Cardiac atrium fibroblast (primary cell): ENCODE results near the gene RAB40B. TPM values are rescaled to one million over a fixed set of nuclear protein-coding genes. Genes with fewer than 3 reads are reported as not detected.

ENCODE experiments used
- total RNA-seq: library from RNA; depleted of rRNA; stranded (reverse); fragments of >200 nt; gene quantifications from 2 replicates; pipeline ENCODE4 v1.2.3, GENCODE V29; 2015

RAB40B gene, protein sequence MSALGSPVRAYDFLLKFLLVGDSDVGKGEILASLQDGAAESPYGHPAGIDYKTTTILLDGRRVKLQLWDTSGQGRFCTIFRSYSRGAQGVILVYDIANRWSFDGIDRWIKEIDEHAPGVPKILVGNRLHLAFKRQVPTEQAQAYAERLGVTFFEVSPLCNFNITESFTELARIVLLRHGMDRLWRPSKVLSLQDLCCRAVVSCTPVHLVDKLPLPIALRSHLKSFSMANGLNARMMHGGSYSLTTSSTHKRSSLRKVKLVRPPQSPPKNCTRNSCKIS
- 8.3 and 13.1 TPM in 2 replicates for total RNA-seq

DNA sequence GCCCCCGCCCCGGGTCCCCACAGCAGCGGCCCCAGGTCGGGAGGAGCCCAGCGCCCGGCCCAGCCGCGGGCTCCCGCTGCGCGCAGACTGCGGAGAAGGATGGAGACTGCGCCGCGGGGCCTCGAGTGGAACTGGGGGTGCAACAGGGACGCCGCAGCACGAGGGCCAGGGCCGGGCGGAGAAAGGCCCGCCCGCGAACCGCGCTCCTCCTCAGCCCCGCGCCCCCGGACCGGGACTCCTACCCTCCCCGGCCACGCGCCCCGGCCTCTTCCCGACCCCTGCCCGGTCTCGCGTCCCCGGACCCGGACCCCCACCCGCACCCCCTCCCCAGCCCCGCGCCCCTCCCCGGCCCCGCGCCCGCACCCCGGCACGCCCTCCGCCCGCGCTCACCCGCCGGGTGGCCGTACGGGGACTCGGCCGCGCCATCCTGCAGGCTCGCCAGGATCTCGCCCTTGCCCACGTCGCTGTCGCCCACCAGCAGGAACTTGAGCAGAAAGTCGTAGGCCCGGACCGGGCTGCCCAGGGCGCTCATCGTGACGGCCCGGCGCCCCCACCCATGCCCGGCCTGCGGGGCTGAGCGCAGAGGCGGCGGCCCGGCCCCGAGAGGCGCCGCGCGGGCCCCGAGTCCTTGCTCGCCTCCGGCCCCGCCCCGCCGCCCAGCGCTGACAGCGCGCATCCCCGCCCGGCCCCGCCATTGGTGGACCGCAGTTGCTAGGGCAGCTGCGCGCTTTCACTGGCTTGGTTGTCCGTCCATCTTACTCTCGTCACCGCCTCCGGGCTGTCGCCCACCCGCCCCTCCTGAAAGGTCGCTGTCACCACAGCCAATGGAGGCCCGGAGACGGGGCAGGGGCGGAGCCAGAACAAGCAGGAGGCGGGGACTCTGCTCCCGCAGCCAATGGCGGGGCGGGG lies at the start of gene RAB40B:
Gene RAB40B (minus strand): TSS at position 634 of the 909 bp plus-strand sequence. CDS start 102 bp downstream, at position 532.

DNA sequence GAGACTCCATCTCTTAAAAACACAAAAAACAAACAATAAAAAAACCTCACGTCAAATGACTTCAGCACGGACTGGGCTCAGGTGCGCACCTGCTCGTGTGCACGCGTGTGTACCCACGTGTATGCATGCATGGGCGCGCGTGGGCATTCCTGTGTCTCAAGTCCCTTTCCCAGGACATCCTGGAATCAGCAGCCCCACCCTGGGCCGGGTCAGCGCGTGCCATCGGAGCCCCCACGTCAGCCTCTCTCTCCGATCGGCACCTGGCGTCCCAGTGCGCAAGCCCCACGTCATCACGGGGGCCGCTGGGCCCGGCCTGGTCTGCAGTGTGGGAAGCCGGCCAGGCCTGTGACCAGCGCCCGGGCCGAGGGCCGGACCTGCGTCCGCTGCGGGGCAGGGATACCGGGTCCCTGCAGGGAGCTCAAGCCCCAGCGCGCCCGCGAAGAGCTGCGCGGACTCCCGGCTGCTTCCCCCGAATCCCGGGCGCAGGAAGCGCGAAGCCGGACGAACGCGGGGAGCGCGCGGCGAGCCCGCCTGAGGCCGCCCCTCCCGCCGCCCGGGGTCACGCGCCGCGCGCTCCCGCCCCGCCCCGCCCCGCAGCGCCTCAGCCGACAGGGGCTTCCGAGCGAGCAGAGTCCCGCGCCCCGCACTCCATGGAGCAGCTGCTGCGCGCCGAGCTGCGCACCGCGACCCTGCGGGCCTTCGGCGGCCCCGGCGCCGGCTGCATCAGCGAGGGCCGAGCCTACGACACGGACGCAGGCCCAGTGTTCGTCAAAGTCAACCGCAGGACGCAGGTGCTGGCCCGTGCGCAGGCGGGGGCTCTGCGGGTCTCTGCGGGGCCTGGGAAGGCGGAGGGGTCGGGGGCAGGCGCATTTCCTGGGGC lies 36.7 kb upstream of the RAB40B start, which contains the start of gene FN3K:
Gene FN3K (plus strand): TSS at position 629 of the 880 bp plus-strand sequence. CDS start 22 bp downstream, at position 651.

DNA sequence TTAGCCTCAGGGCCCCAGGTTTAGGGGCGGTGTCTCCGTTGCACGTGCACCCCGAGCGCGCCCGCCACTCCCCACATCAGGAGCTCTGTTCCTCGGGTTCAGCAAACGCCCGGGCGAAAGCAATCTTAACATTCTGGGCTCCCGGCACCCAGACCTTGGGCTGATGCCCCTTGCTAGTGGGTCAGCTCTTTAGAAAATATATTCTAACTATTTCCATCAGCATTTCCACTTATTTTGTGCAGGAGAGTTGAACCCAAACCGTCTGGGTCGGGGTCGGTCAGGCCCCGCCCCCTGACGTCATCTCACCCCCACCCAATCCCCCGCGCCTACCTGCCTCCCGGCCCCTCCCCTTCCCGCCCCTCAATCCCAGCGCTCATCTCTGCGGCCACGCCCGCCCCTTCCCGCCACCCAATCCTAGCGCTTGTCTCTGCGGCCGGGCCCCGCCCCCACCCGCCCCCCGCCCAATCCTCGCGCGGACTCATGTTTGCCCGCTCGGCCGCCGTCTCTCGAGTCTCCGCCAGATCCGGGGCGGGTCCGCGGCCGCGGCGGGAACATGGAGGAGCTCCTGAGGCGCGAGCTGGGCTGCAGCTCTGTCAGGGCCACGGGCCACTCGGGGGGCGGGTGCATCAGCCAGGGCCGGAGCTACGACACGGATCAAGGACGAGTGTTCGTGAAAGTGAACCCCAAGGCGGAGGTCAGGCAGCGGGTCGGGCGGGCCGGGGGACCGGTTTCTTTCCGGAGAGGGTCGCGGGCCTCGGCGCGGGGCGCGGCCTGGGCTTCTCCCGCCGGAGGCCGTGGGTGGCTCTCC lies 17.9 kb upstream of the RAB40B start, which contains the start of gene FN3KRP:
Gene FN3KRP (plus strand): TSS at position 504 of the 808 bp plus-strand sequence. CDS start 50 bp downstream, at position 554.

DNA sequence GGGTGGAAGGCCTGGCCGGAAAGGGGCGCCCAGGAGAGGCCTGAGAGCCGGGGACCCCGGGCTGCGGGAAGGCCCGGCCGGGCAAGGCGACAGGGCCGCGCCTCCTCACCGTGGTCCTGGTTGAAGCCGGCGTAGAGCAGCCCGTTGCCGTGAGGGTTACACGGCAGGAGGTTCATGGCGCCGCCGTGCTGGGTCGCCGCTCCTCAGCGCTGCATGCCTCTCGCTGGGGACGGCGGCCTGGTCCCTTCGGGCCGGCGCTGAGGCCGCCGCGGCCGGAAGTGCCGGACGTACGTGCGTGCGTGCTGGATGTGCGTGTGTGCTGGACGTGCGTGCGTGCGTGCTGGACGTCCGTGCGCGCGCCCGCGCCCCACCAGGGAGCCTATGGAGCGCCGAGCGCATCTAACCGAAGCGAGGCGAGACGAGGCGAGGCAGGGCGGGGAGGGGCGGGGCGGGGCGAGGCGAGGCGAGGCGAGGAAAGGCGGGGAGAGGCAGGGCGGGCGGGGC lies 50.3 kb downstream of the RAB40B start, which contains the start of gene WDR45B:
Gene WDR45B (minus strand): TSS at position 280 of the 504 bp plus-strand sequence. CDS start 104 bp downstream, at position 176.

Other genes with a start within 250 kb of the RAB40B start
- 58.2 and 59.4 TPM in 2 replicates for gene CYBC1, start 247.9 kb downstream of the RAB40B start, total RNA-seq
- 22.2 and 26.0 TPM in 2 replicates for gene NARF, start 240.0 kb downstream of the RAB40B start, total RNA-seq
- 28.5 and 34.5 TPM in 2 replicates for gene FOXK2, start 179.0 kb downstream of the RAB40B start, total RNA-seq
- gene WDR45B, start 50.3 kb downstream of the RAB40B start, total RNA-seq, result 76.4 and 85.2 TPM in 2 replicates
- 14.3 and 18.1 TPM in 2 replicates for gene FN3KRP, start 18.0 kb upstream of the RAB40B start, total RNA-seq
- gene FN3K, start 36.9 kb upstream of the RAB40B start, total RNA-seq, result 0.16 TPM in 1 of 2 replicates, not detected in the other
- 28.9 and 45.2 TPM in 2 replicates for gene TBCD, start 53.4 kb upstream of the RAB40B start, total RNA-seq
- not detected in 2 replicates for gene ZNF750, start 141.3 kb upstream of the RAB40B start, total RNA-seq